ENCODE data around the gene DESI1. TPM values are rescaled to one million over a fixed set of nuclear protein-coding genes. Genes with fewer than 3 reads are reported as not detected.

Gene DESI1
- total RNA-seq, 1 experiment from 2014 or later, result 30.2 TPM

- no peaks in the 10 kb centered on the region for H3K9me3 ChIP-seq (ENCODE audit: control insufficient read depth, low read depth, low read length)
- no peaks in the 10 kb centered on the region for H3K79me1 ChIP-seq (ENCODE audit: insufficient read depth, low read depth, low read length, poor library complexity, severe bottlenecking)
- Mint-ChIP-seq H3K4me3 (no peak overlapping the region), H3K4me1 (no peaks in the 10 kb centered on the region), H3K27ac (no peak overlapping the region; a peak in 1 of 7 replicates), H3K36me3 (ENCODE audit: insufficient read depth in 1 of 3, low read depth in 3 of 3) (peaks cover 34 to 81% (median 68%) of the 10 kb centered on the region in 3 experiments; a peak in 6 of 7 replicates), H3K9me3 (no peaks in the 10 kb centered on the region), H3K27me3 (ENCODE audit: low read depth) (no peaks in the 10 kb centered on the region)
- H3K27me3 ChIP-seq (ENCODE audit: insufficient read depth, low read length), result no peaks in the 10 kb centered on the region
- no peak overlapping the region for H3K18ac ChIP-seq (ENCODE audit: insufficient read length, low read depth, low read length)
- H2BK5ac ChIP-seq (ENCODE audit: insufficient read length, low read length), result no peak overlapping the region
- no peak overlapping the region for H3K23ac ChIP-seq (ENCODE audit: insufficient read length, low read depth, low read length)
- H4K20me1 ChIP-seq (ENCODE audit: control insufficient read depth, insufficient read depth, insufficient read length), result no peaks in the 10 kb centered on the region
- H2BK12ac ChIP-seq (ENCODE audit: insufficient read length, low read depth, low read length), result no peak overlapping the region
- H4K8ac ChIP-seq (replicated peaks; ENCODE audit: insufficient read length, low read depth, low read length), result no peak overlapping the region
- no peak overlapping the region for H2AFZ ChIP-seq (ENCODE audit: low read length)
- H2AK5ac ChIP-seq (ENCODE audit: insufficient read length, low read length), result no peak overlapping the region
- no peak overlapping the region for H4K91ac ChIP-seq (ENCODE audit: insufficient read length, low read depth, low read length)
- H2BK120ac ChIP-seq (ENCODE audit: low read depth, low read length, poor library complexity, severe bottlenecking), result no peak overlapping the region
- H2BK20ac ChIP-seq (ENCODE audit: low read depth, low read length, poor library complexity, severe bottlenecking), result no peak overlapping the region
- no peaks in the 10 kb centered on the region for H3K4me1 ChIP-seq (ENCODE audit: insufficient read depth, low read length)
- no peak overlapping the region for H2BK15ac ChIP-seq (ENCODE audit: low read depth, low read length)
- H3T11ph ChIP-seq (ENCODE audit: low read length), result no peak overlapping the region
- TF ChIP-seq, protein P1, sequence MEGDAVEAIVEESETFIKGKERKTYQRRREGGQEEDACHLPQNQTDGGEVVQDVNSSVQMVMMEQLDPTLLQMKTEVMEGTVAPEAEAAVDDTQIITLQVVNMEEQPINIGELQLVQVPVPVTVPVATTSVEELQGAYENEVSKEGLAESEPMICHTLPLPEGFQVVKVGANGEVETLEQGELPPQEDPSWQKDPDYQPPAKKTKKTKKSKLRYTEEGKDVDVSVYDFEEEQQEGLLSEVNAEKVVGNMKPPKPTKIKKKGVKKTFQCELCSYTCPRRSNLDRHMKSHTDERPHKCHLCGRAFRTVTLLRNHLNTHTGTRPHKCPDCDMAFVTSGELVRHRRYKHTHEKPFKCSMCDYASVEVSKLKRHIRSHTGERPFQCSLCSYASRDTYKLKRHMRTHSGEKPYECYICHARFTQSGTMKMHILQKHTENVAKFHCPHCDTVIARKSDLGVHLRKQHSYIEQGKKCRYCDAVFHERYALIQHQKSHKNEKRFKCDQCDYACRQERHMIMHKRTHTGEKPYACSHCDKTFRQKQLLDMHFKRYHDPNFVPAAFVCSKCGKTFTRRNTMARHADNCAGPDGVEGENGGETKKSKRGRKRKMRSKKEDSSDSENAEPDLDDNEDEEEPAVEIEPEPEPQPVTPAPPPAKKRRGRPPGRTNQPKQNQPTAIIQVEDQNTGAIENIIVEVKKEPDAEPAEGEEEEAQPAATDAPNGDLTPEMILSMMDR (conservative IDR thresholded peaks at IDR 0.05), result no peak
- no peak overlapping the region for H3K4me2 ChIP-seq (ENCODE audit: insufficient read depth, insufficient read length, low read length)
- no peak overlapping the region for H3K4ac ChIP-seq (ENCODE audit: low read depth, low read length)
- no peak overlapping the region for H3K27ac ChIP-seq (ENCODE audit: insufficient read length, low read depth, low read length)
- DNase-seq, result no peak
- H3K9ac ChIP-seq (ENCODE audit: extremely low read depth, insufficient read length, low read length), result no peak overlapping the region
- H3K56ac ChIP-seq (ENCODE audit: insufficient read length, low read depth, low read length), result no peak overlapping the region
- no CpG with 5 or more reads among the region's 1 CpG for WGBS (ENCODE audit: extremely low coverage, insufficient read length, low lambda C conversion rate)
- H3K23me2 ChIP-seq (ENCODE audit: insufficient read length, low read depth, low read length, poor library complexity, severe bottlenecking), result no peaks in the 10 kb centered on the region
- no peak overlapping the region for H4K5ac ChIP-seq (ENCODE audit: insufficient read length, low read depth, low read length)
- no peak overlapping the region for H3K14ac ChIP-seq (ENCODE audit: insufficient read depth, low read length)
- no peaks in the 10 kb centered on the region for H3K79me2 ChIP-seq (ENCODE audit: insufficient read depth, low read length)
These were observed 27.6 kb upstream of the DESI1 start for GRCh38 chr22:41648432-41648831.

Data from H9 (cell line).